T-helper 1 cell treated with Interleukin-12 subunit alpha and Interleukin-12 subunit beta and Interleukin-4 antibody, amounts not matched to agents 30 μg/mL and 1 μg/mL, for 36 hours (primary cell): ENCODE measurements around the gene ADGRD2.

Experiments used
- H3K27ac Mint-ChIP-seq: one replicate; pipeline ENCODE4 v1.8.0; 2021; ENCODE audit warnings: mild to moderate bottlenecking, mixed read lengths
- H3K27me3 Mint-ChIP-seq: one replicate; pipeline ENCODE4 v1.8.0; 2021; ENCODE audit warnings: low read depth, mixed read lengths
- H3K36me3 Mint-ChIP-seq: one replicate; pipeline ENCODE4 v1.8.0; 2021; ENCODE audit warnings: low read depth, mixed read lengths
- H3K4me1 Mint-ChIP-seq: one replicate; pipeline ENCODE4 v1.8.0; 2021; ENCODE audit warnings: low read depth, mixed read lengths
- H3K4me3 Mint-ChIP-seq: one replicate; pipeline ENCODE4 v1.8.0; 2021; ENCODE audit warnings: mild to moderate bottlenecking, moderate library complexity, mixed read lengths
- H3K9me3 Mint-ChIP-seq: one replicate; pipeline ENCODE4 v1.8.0; 2021; ENCODE audit warnings: mixed read lengths

ADGRD2 gene

GRCh38 chr9:124447297-124447661, 3.0 kb upstream of the ADGRD2 start:
- Mint-ChIP-seq H3K4me3 (no peak overlapping the region), H3K9me3 (no peaks in the 10 kb centered on the region), H3K27me3 (peaks cover 32% of the 10 kb centered on the region), H3K36me3 (no peaks in the 10 kb centered on the region), H3K4me1 (no peaks in the 10 kb centered on the region), H3K27ac (no peak overlapping the region)

GRCh38 chr9:124448019-124448418, 2.2 kb upstream of the ADGRD2 start:
- Mint-ChIP-seq H3K4me1 (no peaks in the 10 kb centered on the region), H3K27ac (no peak overlapping the region), H3K4me3 (no peak overlapping the region), H3K36me3 (no peaks in the 10 kb centered on the region), H3K27me3 (peaks cover 32% of the 10 kb centered on the region), H3K9me3 (no peaks in the 10 kb centered on the region)

- Mint-ChIP-seq H3K4me3 (no peak overlapping the region), H3K9me3 (no peaks in the 10 kb centered on the region), H3K27me3 (peaks cover 25% of the 10 kb centered on the region)
These were observed 685 bp upstream of the ADGRD2 start for GRCh38 chr9:124449381-124450151.

GRCh38 chr9:124450931-124451661, 845 bp downstream of the ADGRD2 start:
- Mint-ChIP-seq H3K27me3 (peaks cover 25% of the 10 kb centered on the region), H3K4me3 (no peak overlapping the region), H3K36me3 (no peaks in the 10 kb centered on the region), H3K4me1 (no peaks in the 10 kb centered on the region), H3K9me3 (no peaks in the 10 kb centered on the region), H3K27ac (no peak overlapping the region)

More at GRCh38 chr9:124449381-124450151, 685 bp upstream of the ADGRD2 start:
- Mint-ChIP-seq H3K4me1 (no peaks in the 10 kb centered on the region), H3K36me3 (no peaks in the 10 kb centered on the region), H3K27ac (no peak overlapping the region)

GRCh38 chr9:124452326-124452725, 2.1 kb downstream of the ADGRD2 start:
- Mint-ChIP-seq H3K27me3 (peaks cover 25% of the 10 kb centered on the region), H3K4me1 (no peaks in the 10 kb centered on the region), H3K36me3 (no peaks in the 10 kb centered on the region), H3K27ac (no peak overlapping the region), H3K9me3 (no peaks in the 10 kb centered on the region), H3K4me3 (no peak overlapping the region)

- H3K4me1 Mint-ChIP-seq, result no peaks in the 10 kb centered on the region
- no peak overlapping the region for H3K27ac Mint-ChIP-seq
- H3K4me3 Mint-ChIP-seq, result no peak overlapping the region
- H3K27me3 Mint-ChIP-seq, result peaks cover 25% of the 10 kb centered on the region
- no peaks in the 10 kb centered on the region for H3K9me3 Mint-ChIP-seq
- no peaks in the 10 kb centered on the region for H3K36me3 Mint-ChIP-seq
These were observed 2.8 kb downstream of the ADGRD2 start for GRCh38 chr9:124452841-124453585.

- Mint-ChIP-seq H3K9me3 (no peaks in the 10 kb centered on the region), H3K36me3 (no peaks in the 10 kb centered on the region), H3K27ac (no peak overlapping the region), H3K4me3 (no peak overlapping the region), H3K27me3 (peaks cover 22% of the 10 kb centered on the region), H3K4me1 (no peaks in the 10 kb centered on the region)
These were observed 3.4 kb downstream of the ADGRD2 start for GRCh38 chr9:124453586-124454191.

GRCh38 chr9:124454296-124454695, 4.0 kb downstream of the ADGRD2 start:
- no peaks in the 10 kb centered on the region for H3K36me3 Mint-ChIP-seq
- no peak overlapping the region for H3K27ac Mint-ChIP-seq
- H3K4me1 Mint-ChIP-seq, result no peaks in the 10 kb centered on the region
- H3K27me3 Mint-ChIP-seq, result peaks cover 16% of the 10 kb centered on the region
- no peaks in the 10 kb centered on the region for H3K9me3 Mint-ChIP-seq
- no peak overlapping the region for H3K4me3 Mint-ChIP-seq

GRCh38 chr9:124454791-124455443, 4.7 kb downstream of the ADGRD2 start:
- Mint-ChIP-seq H3K9me3 (no peaks in the 10 kb centered on the region), H3K4me3 (no peak overlapping the region), H3K27me3 (peaks cover 9% of the 10 kb centered on the region), H3K36me3 (no peaks in the 10 kb centered on the region), H3K27ac (no peak overlapping the region), H3K4me1 (no peaks in the 10 kb centered on the region)

- Mint-ChIP-seq H3K27me3 (peaks cover 9% of the 10 kb centered on the region), H3K36me3 (no peaks in the 10 kb centered on the region), H3K4me1 (no peaks in the 10 kb centered on the region), H3K27ac (no peak overlapping the region), H3K9me3 (no peaks in the 10 kb centered on the region), H3K4me3 (no peak overlapping the region)
These were observed 5.6 kb downstream of the ADGRD2 start for GRCh38 chr9:124455820-124456219.

- H3K4me3 Mint-ChIP-seq, result no peak overlapping the region
- H3K27ac Mint-ChIP-seq, result no peak overlapping the region
- H3K36me3 Mint-ChIP-seq, result no peaks in the 10 kb centered on the region
- no peaks in the 10 kb centered on the region for H3K4me1 Mint-ChIP-seq
- H3K27me3 Mint-ChIP-seq, result peaks cover 6% of the 10 kb centered on the region
- no peaks in the 10 kb centered on the region for H3K9me3 Mint-ChIP-seq
These were observed 6.3 kb downstream of the ADGRD2 start for GRCh38 chr9:124456341-124457078.

GRCh38 chr9:124457079-124457886, 7.0 kb downstream of the ADGRD2 start:
- no peaks in the 10 kb centered on the region for H3K27me3 Mint-ChIP-seq
- H3K4me1 Mint-ChIP-seq, result no peaks in the 10 kb centered on the region
- no peaks in the 10 kb centered on the region for H3K36me3 Mint-ChIP-seq
- H3K4me3 Mint-ChIP-seq, result no peak overlapping the region
- H3K27ac Mint-ChIP-seq, result no peak overlapping the region
- no peaks in the 10 kb centered on the region for H3K9me3 Mint-ChIP-seq

GRCh38 chr9:124457887-124458431, 7.7 kb downstream of the ADGRD2 start:
- Mint-ChIP-seq H3K27ac (no peak overlapping the region), H3K27me3 (peaks cover 4% of the 10 kb centered on the region), H3K9me3 (no peaks in the 10 kb centered on the region), H3K4me1 (no peaks in the 10 kb centered on the region), H3K36me3 (no peaks in the 10 kb centered on the region), H3K4me3 (no peak overlapping the region)
